Endothelial cell of umbilical vein (primary cell): Measurements from ENCODE around the gene ATP5ME. TPM values are rescaled to one million over a fixed set of nuclear protein-coding genes. Genes with fewer than 3 reads are reported as not detected.

Source experiments
- BruUV-seq: library from RNA; stranded (reverse); fragments of 400-500 nt; replicated peaks from 2 replicates; lab custom pipeline; 2021; lab: Mats Ljungman, UMichigan
- CTCF ChIA-PET: fragments of 300-600, 350-600 bp; sonication (Branson Sonifier 250); formaldehyde crosslinking; loops from one replicate; lab custom pipeline; 2021; ENCODE audit warnings: antibody characterized with exemption, inconsistent platforms; lab: Charles Lee
- POLR2A ChIA-PET: fragments of 300-600, 350-600 bp; sonication (Branson Sonifier 250); formaldehyde crosslinking; loops from one replicate; lab custom pipeline; 2021; ENCODE audit warnings: antibody characterized with exemption, inconsistent platforms; lab: Charles Lee
- DNase-seq: peaks from one replicate; pipeline ENCODE4 v3.0.0-alpha.2; 2011; ENCODE audit warnings: low read depth, low spot score
- FAIRE-seq: peaks from 2 replicates; lab custom pipeline; 2011; peaks lifted over from hg19 to GRCh38; lab: Jason Lieb, UNC
- H2AFZ ChIP-seq: 2 replicates; pipeline ENCODE4 v1.6.0; 2012; ENCODE audit warnings: low read depth, low read length, control low read depth, inconsistent platforms
- H3K27ac ChIP-seq: 2 replicates; pipeline ENCODE4 v1.5.1; 2011; ENCODE audit warnings: low read depth, mild to moderate bottlenecking, control low read depth, low read length, moderate library complexity; ENCODE audit not compliant: insufficient read depth
- H3K27me3 ChIP-seq, 2 experiments: 2 replicates each; pipeline versions ENCODE4 v1.6.0 to v1.6.1; 2011; ENCODE audit warnings: low read length in 2 of 2, mixed read lengths in 1 of 2; ENCODE audit not compliant: control insufficient read depth in 2 of 2, insufficient read depth in 2 of 2
- H3K36me3 ChIP-seq, 2 experiments: 2 replicates in 1 of 2; 3 replicates in 1 of 2; pipeline ENCODE4 v1.5.1; 2011; ENCODE audit warnings: low read length in 2 of 2, mild to moderate bottlenecking in 1 of 2, moderate library complexity in 1 of 2; ENCODE audit not compliant: control insufficient read depth in 2 of 2, insufficient read depth in 2 of 2; ENCODE audit errors: extremely low read depth in 1 of 2
- H3K4me1 ChIP-seq: 3 replicates; pipeline ENCODE4 v1.5.1; 2011; ENCODE audit warnings: mild to moderate bottlenecking, low read length; ENCODE audit not compliant: control insufficient read depth, insufficient read depth; ENCODE audit errors: extremely low read depth
- H3K4me2 ChIP-seq: 2 replicates; pipeline ENCODE4 v1.6.1; 2011; ENCODE audit warnings: low read length, control low read depth, mixed read lengths; ENCODE audit not compliant: insufficient read depth
- H3K4me3 ChIP-seq, 3 experiments: fragments of 200-600 bp in 1 of 3; sonication (generic), shearing (Covaris generic) in 1 of 3; replicated peaks in 1 of 3; 2 replicates each; pipeline ENCODE4 v1.5.1; 2011 to 2016; ENCODE audit warnings: control low read depth in 3 of 3, low read length in 3 of 3, mild to moderate bottlenecking in 2 of 3, inconsistent platforms in 1 of 3, low read depth in 1 of 3, moderate library complexity in 1 of 3; ENCODE audit not compliant: insufficient read depth in 1 of 3
- H3K79me2 ChIP-seq: 2 replicates; pipeline ENCODE4 v1.6.0; 2012; ENCODE audit warnings: low read length, inconsistent platforms; ENCODE audit not compliant: control insufficient read depth, insufficient read depth
- H3K9ac ChIP-seq: replicated peaks from 2 replicates; pipeline ENCODE3; 2011; ENCODE audit warnings: low read length, control low read depth; ENCODE audit not compliant: insufficient read depth; ENCODE audit errors: extremely low read depth
- H3K9me1 ChIP-seq: replicated peaks from 3 replicates; pipeline ENCODE4 v1.6.0; 2011; ENCODE audit warnings: mild to moderate bottlenecking, low read length; ENCODE audit not compliant: control insufficient read depth, insufficient read depth; ENCODE audit errors: extremely low read depth
- H3K9me3 ChIP-seq: replicated peaks from 2 replicates; pipeline ENCODE4 v1.5.1; 2012; ENCODE audit warnings: low read length, inconsistent platforms; ENCODE audit not compliant: control insufficient read depth, insufficient read depth
- H4K20me1 ChIP-seq: replicated peaks from 2 replicates; pipeline ENCODE3; 2011; ENCODE audit warnings: mild to moderate bottlenecking, low read length; ENCODE audit not compliant: control insufficient read depth, insufficient read depth; ENCODE audit errors: extremely low read depth
- CTCF ChIP-seq, 2 donors: IDR thresholded peaks; 1 replicate in 1 of 2; 2 replicates in 1 of 2; pipeline ENCODE4 v1.5.1; 2011; ENCODE audit warnings: low read length in 2 of 2, mild to moderate bottlenecking in 2 of 2, moderate library complexity in 2 of 2, control low read depth in 1 of 2, inconsistent platforms in 1 of 2, low read depth in 1 of 2; ENCODE audit not compliant: insufficient read depth in 1 of 2; ENCODE audit errors: extremely low read depth in 1 of 2
- EZH2 ChIP-seq: IDR thresholded peaks from 2 replicates; pipeline ENCODE4 v1.6.1; 2012; ENCODE audit warnings: borderline replicate concordance, low read depth, mild to moderate bottlenecking, moderate library complexity, low read length, inconsistent platforms; ENCODE audit not compliant: severe bottlenecking
- FOS ChIP-seq: IDR thresholded peaks from 2 replicates; pipeline ENCODE4 v1.6.1; 2011; ENCODE audit warnings: mild to moderate bottlenecking, low read length, moderate library complexity, borderline replicate concordance; ENCODE audit not compliant: insufficient read depth
- GATA2 ChIP-seq: IDR thresholded peaks from 2 replicates; pipeline ENCODE4 v1.7.0; 2011; ENCODE audit warnings: low read depth, mild to moderate bottlenecking, moderate library complexity, mixed read lengths, low read length; ENCODE audit not compliant: insufficient read length, insufficient read depth
- JUN ChIP-seq: IDR thresholded peaks from 2 replicates; pipeline ENCODE4 v1.6.1; 2011; ENCODE audit warnings: borderline replicate concordance, low read depth; ENCODE audit not compliant: insufficient read length, insufficient read depth
- MAX ChIP-seq: IDR thresholded peaks from 2 replicates; pipeline ENCODE4 v1.6.1; 2011; ENCODE audit not compliant: insufficient read depth, insufficient read length
- MYC ChIP-seq: IDR thresholded peaks from one replicate; pipeline ENCODE4 v1.6.1; 2011; ENCODE audit warnings: mild to moderate bottlenecking, low read depth, low read length
- POLR2A ChIP-seq: IDR thresholded peaks from 2 replicates; pipeline ENCODE4 v1.6.1; 2012; ENCODE audit warnings: low read depth, mild to moderate bottlenecking, control low read depth, low read length
- POLR2AphosphoS5 ChIP-seq: IDR thresholded peaks from 2 replicates; pipeline ENCODE4 v1.6.1; 2012; ENCODE audit warnings: low read depth, mild to moderate bottlenecking, control low read depth, low read length, moderate library complexity; ENCODE audit not compliant: insufficient read depth
- dilution Hi-C: fragments of 300-500 bp; cut with MboI; formaldehyde crosslinking; loops from one replicate; pipeline ENCODE4 v1.15.0; 2019; ENCODE audit warnings: low sequenced_read_pairs; ENCODE audit not compliant: extremely low pct_ligation_motif_present
- intact Hi-C: fragments of 100-400 bp; cut with micrococcal nuclease; formaldehyde crosslinking; loops from one replicate; pipeline ENCODE4 v1.10.0; 2022
- polyA plus RNA-seq, 4 experiments: library from polyadenylated mRNA; depleted of rRNA in 3 of 4; stranded (reverse) in 3 of 4; unstranded in 1 of 4; fragments of >200 nt; gene quantifications; 2 replicates each; pipeline versions ENCODE4 v1.2.1 to v1.2.3, GENCODE V29; 2011 to 2012; ENCODE audit warnings: missing spikeins in 1 of 4
- total RNA-seq: library from RNA; stranded (reverse); gene quantifications from 2 replicates; pipeline ENCODE4 v1.2.3, GENCODE V29; 2021

The ATP5ME gene
- total and polyA plus RNA-seq, 2 donors (not counting 3 experiments of a cell fraction or from before 2014, with no cell fraction given) = 303 to 304 TPM

DNA sequence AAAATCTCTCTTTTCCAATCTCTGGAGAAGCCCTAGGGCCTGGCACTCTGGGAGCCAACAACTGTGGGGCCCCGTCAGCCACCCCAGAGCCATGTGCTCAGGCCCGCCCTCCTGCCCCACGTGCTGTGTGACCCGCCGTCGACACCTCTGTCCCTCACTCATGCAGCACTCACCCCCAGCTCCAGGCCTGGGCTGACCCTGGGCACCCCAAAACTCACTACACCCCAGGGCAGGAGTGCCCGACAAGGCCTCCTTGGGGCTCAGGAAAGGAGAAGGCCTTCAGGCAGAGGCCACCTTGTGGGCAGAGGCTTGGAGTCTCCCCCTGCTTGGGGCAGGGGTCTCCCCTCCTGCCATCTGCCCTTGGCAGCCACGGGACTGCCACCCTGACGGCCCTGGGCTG is 6.0 kb upstream of the ATP5ME start:
- intact Hi-C loops = no loop called here
- FAIRE-seq (no peak), DNase-seq (no peak)
- no TSS peak for BruUV-seq
- no peak overlapping the region for H3K4me2 ChIP-seq
- TF ChIP-seq MYC (no peak), POLR2A (no peak), FOS (no peak), MAX (no peak), GATA2 (no peak), CTCF (IDR thresholded peaks at IDR 0.05; ENCODE audit: extremely low read depth in 1 of 2, insufficient read depth in 1 of 2, low read depth in 1 of 2, low read length in 2 of 2) (no peak), JUN (no peak), EZH2 (no peak), POLR2AphosphoS5 (no peak)
- H3K9me1 ChIP-seq = no peaks in the 10 kb centered on the region
- no peak overlapping the region for H3K4me3 ChIP-seq
- no peaks in the 10 kb centered on the region for H3K27me3 ChIP-seq
- H4K20me1 ChIP-seq = no peaks in the 10 kb centered on the region
- no peak overlapping the region for H3K9ac ChIP-seq
- dilution Hi-C loops = no loop called here
- peaks cover 5% of the 10 kb centered on the region for H3K4me1 ChIP-seq
- ChIA-PET CTCF (no interaction called here), POLR2A (no interaction called here)
- peaks cover under 1% of the 10 kb centered on the region for H3K79me2 ChIP-seq
- no peaks in the 10 kb centered on the region for H3K36me3 ChIP-seq
- no peak overlapping the region for H3K27ac ChIP-seq
- H2AFZ ChIP-seq = no peak overlapping the region
- H3K9me3 ChIP-seq = no peaks in the 10 kb centered on the region
